ENCODE results near the gene MIAT. TPM values are rescaled to one million over a fixed set of nuclear protein-coding genes. Genes with fewer than 3 reads are reported as not detected.
A peak's percentile ranks its signal among the peaks of the same experiment; 100 is the strongest.

Gene MIAT
- total and polyA plus RNA-seq, 12 donors = 0.03 to 1.6 (median 0.45) TPM

GRCh38 chr22:26632422-26633155, 24.8 kb upstream of the MIAT start:
- TF ChIP-seq, protein P1, sequence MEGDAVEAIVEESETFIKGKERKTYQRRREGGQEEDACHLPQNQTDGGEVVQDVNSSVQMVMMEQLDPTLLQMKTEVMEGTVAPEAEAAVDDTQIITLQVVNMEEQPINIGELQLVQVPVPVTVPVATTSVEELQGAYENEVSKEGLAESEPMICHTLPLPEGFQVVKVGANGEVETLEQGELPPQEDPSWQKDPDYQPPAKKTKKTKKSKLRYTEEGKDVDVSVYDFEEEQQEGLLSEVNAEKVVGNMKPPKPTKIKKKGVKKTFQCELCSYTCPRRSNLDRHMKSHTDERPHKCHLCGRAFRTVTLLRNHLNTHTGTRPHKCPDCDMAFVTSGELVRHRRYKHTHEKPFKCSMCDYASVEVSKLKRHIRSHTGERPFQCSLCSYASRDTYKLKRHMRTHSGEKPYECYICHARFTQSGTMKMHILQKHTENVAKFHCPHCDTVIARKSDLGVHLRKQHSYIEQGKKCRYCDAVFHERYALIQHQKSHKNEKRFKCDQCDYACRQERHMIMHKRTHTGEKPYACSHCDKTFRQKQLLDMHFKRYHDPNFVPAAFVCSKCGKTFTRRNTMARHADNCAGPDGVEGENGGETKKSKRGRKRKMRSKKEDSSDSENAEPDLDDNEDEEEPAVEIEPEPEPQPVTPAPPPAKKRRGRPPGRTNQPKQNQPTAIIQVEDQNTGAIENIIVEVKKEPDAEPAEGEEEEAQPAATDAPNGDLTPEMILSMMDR (IDR thresholded peaks at IDR 0.05) = no peak
- peaks cover 0 to 17% (median 5%) of the 10 kb centered on the region in 9 donors for H3K4me1 ChIP-seq
- peak overlapping the region in 1 of 10 donors; percentile 11 for H3K4me3 ChIP-seq
- 49% methylated on average over 8 of the region's 8 CpGs for WGBS, 2 donors
- ATAC-seq (peak; percentile 17 to 95 (median 88)), DNase-seq (peak in 1 of 2 donors; percentile 38)
- H3K9me3 ChIP-seq = peaks cover 0 to 9% (median 0%) of the 10 kb centered on the region in 11 donors
- intact Hi-C loops (cut with DNase I) = no loop called here
- H3K27me3 ChIP-seq = no peaks in the 10 kb centered on the region
- H3K36me3 ChIP-seq = no peaks in the 10 kb centered on the region
- H3K27ac ChIP-seq = peak overlapping the region; percentile 46 to 81 (median 66)

DNA sequence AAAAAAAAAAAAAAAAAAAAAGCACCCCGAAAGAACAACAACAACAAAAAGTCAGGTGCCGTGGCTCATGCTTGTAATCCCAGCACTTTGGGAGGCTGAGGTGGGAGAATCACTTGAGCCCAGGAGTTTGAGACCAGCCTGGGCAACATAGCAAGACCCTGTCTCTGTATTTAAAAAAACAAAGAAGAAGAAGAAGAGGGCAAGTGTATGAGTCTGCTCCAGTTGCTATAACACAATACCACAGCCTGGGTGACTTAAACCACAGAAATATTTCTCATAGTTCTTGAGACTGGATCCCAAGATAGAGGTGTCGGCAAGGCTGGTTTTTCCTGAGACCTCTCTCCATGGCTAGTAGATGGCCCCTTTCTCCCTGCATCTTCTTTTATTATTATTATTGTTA, 23.2 kb upstream of the MIAT start:
- no peak overlapping the region for H3K4me3 ChIP-seq
- peaks cover 0 to 17% (median 5%) of the 10 kb centered on the region in 9 donors for H3K4me1 ChIP-seq
- peaks cover 0 to 9% (median 0%) of the 10 kb centered on the region in 11 donors for H3K9me3 ChIP-seq
- intact Hi-C loops (cut with DNase I) = no loop called here
- ATAC-seq (no peak), DNase-seq (no peak)
- peak overlapping the region in 2 of 10 donors; percentile 75 to 77 for H3K27ac ChIP-seq
- TF ChIP-seq, protein P1 (IDR thresholded peaks at IDR 0.05) = no peak
- H3K36me3 ChIP-seq = no peaks in the 10 kb centered on the region
- H3K27me3 ChIP-seq = no peaks in the 10 kb centered on the region
- WGBS, 2 donors = 94 to 97% methylated on average over 3 of the region's 3 CpGs

DNA sequence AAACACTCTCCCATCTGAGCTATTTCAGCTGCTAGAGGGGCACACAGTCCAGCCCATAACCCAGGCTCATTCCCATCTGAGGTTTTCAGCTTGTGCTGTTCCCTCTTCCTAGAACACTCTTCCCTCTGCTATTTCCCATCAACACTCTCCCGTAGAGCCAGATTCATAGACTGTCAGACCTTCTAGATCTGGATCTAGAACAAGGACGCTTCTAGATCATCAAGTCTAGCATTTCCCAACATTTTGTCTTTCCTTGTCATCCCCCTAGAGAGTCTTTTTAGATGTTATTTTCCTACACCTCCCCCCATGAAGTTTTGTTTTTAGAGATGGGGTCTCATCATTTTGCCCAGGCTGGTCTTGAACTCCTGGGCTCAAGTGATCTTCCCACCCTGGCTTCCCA, 22.3 kb upstream of the MIAT start:
- WGBS, 2 donors = 84 to 90% methylated on average over 2 of the region's 2 CpGs
- ATAC-seq (no peak), DNase-seq (no peak)
- TF ChIP-seq, protein P1 (IDR thresholded peaks at IDR 0.05) = no peak
- Histone ChIP-seq H3K36me3 (no peaks in the 10 kb centered on the region), H3K27ac (no peak overlapping the region), H3K4me1 (peaks cover 0 to 17% (median 5%) of the 10 kb centered on the region in 9 donors), H3K4me3 (no peak overlapping the region), H3K9me3 (peaks cover 0 to 9% (median 0%) of the 10 kb centered on the region in 11 donors), H3K27me3 (peaks cover 0 to 6% (median 0%) of the 10 kb centered on the region in 7 donors)
- intact Hi-C loops (cut with DNase I) = no loop called here

DNA sequence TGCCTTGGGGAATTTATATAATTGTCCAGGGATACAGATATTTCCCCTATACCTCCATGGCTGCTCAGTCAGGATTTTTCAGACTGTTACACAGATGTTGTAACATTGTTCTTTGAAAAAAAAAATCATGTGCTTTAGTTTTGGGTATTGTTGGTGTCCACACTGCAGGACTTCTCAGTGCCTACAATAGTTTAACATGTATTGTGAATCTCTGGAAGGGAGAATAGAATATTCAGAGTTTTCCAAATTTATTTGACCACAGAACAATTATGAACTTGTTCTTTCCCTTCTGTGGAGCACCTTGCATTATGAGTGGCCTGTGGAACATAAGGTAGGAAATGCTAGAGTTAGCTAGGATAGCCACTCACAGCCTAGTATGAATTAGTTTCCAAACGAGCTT, 21.1 kb upstream of the MIAT start:
- no peaks in the 10 kb centered on the region for H3K36me3 ChIP-seq
- 44 to 51% methylated on average over 1 of the region's 1 CpG for WGBS, 2 donors
- no peak for ATAC-seq
- intact Hi-C loops (cut with DNase I) = no loop called here
- TF ChIP-seq, protein P1 (IDR thresholded peaks at IDR 0.05) = no peak
- no peak overlapping the region for H3K27ac ChIP-seq
- no peak for DNase-seq
- H3K27me3 ChIP-seq = peaks cover 0 to 18% (median 0%) of the 10 kb centered on the region in 7 donors
- H3K9me3 ChIP-seq = no peaks in the 10 kb centered on the region
- peaks cover 0 to 17% (median 5%) of the 10 kb centered on the region in 9 donors for H3K4me1 ChIP-seq
- H3K4me3 ChIP-seq = no peak overlapping the region

All from heart right ventricle (tissue), 16 donors.